VCaP (cell line): ENCODE results near the gene MMP28.

Experiments
- H3K27ac ChIP-seq: fragments of 450-650 bp; 2 replicates; pipeline ENCODE4 v1.5.1; 2017
- CTCF ChIP-seq: fragments of 450-650 bp; conservative IDR thresholded peaks from 2 replicates; pipeline ENCODE4 v1.5.1; 2017; ENCODE audit warnings: mild to moderate bottlenecking, moderate library complexity

The MMP28 gene

GRCh38 chr17:35747540-35748017 lies 47.9 kb downstream of the MMP28 start:
- peak overlapping the region; percentile 36; the same call in 1 of the 2 replicates for H3K27ac ChIP-seq
- TF ChIP-seq CTCF, result peak; percentile 98

GRCh38 chr17:35745749-35746320 lies 49.6 kb downstream of the MMP28 start:
- TF ChIP-seq CTCF, result no peak
- H3K27ac ChIP-seq, result no peak overlapping the region

- no peak for TF ChIP-seq CTCF
- H3K27ac ChIP-seq, result no peak overlapping the region
These were observed 50.2 kb downstream of the MMP28 start for GRCh38 chr17:35745246-35745645.

GRCh38 chr17:35744830-35745229 lies 50.6 kb downstream of the MMP28 start:
- no peak for TF ChIP-seq CTCF
- no peak overlapping the region for H3K27ac ChIP-seq

- no peak for TF ChIP-seq CTCF
- H3K27ac ChIP-seq, result no peak overlapping the region
These were observed 51.7 kb downstream of the MMP28 start for GRCh38 chr17:35743626-35744328.

- no peak for TF ChIP-seq CTCF
- no peak overlapping the region for H3K27ac ChIP-seq
These were observed 52.5 kb downstream of the MMP28 start for GRCh38 chr17:35742896-35743477.

GRCh38 chr17:35742496-35742895 lies 52.9 kb downstream of the MMP28 start:
- TF ChIP-seq CTCF, result no peak
- no peak overlapping the region for H3K27ac ChIP-seq
